ENCODE measurements around the gene MAP1LC3B.

Gene MAP1LC3B

GRCh38 chr16:87412371-87412995, 20.3 kb downstream of the MAP1LC3B start:
- H3K27ac ChIP-seq (ENCODE audit: poor library complexity, severe bottlenecking), result no peak overlapping the region
- no peaks in the 10 kb centered on the region for H3K27me3 ChIP-seq (ENCODE audit: insufficient read depth, poor library complexity, severe bottlenecking)
- no peak for DNase-seq (ENCODE audit: low spot score)
- H3K4me3 ChIP-seq (ENCODE audit: severe bottlenecking), result no peak overlapping the region
- peaks cover 10% of the 10 kb centered on the region for H3K4me1 ChIP-seq (ENCODE audit: insufficient read depth, poor library complexity, severe bottlenecking)
- no peak for ATAC-seq (ENCODE audit: low read depth)
- no peak for TF ChIP-seq CTCF (IDR thresholded peaks at IDR 0.05; ENCODE audit: poor library complexity, severe bottlenecking)
- H3K36me3 ChIP-seq (ENCODE audit: low read depth), result peaks cover 58% of the 10 kb centered on the region
- no peaks in the 10 kb centered on the region for H3K9me3 ChIP-seq (ENCODE audit: severe bottlenecking)

- H3K4me3 ChIP-seq (ENCODE audit: severe bottlenecking), result no peak overlapping the region
- H3K27me3 ChIP-seq (ENCODE audit: insufficient read depth, poor library complexity, severe bottlenecking), result no peaks in the 10 kb centered on the region
- no peak for TF ChIP-seq CTCF (IDR thresholded peaks at IDR 0.05; ENCODE audit: poor library complexity, severe bottlenecking)
- no peaks in the 10 kb centered on the region for H3K9me3 ChIP-seq (ENCODE audit: severe bottlenecking)
- H3K36me3 ChIP-seq (ENCODE audit: low read depth), result peaks cover 58% of the 10 kb centered on the region
- no peak for ATAC-seq (ENCODE audit: low read depth)
- H3K27ac ChIP-seq (ENCODE audit: poor library complexity, severe bottlenecking), result no peak overlapping the region
- peaks cover 5% of the 10 kb centered on the region for H3K4me1 ChIP-seq (ENCODE audit: insufficient read depth, poor library complexity, severe bottlenecking)
- DNase-seq (ENCODE audit: low spot score), result no peak
Measured at GRCh38 chr16:87412996-87413421, 20.9 kb downstream of the MAP1LC3B start.

- DNase-seq (ENCODE audit: low spot score), result no peak
- Histone ChIP-seq H3K4me1 (ENCODE audit: insufficient read depth, poor library complexity, severe bottlenecking) (no peaks in the 10 kb centered on the region), H3K27ac (ENCODE audit: poor library complexity, severe bottlenecking) (no peak overlapping the region), H3K27me3 (ENCODE audit: insufficient read depth, poor library complexity, severe bottlenecking) (no peaks in the 10 kb centered on the region), H3K9me3 (ENCODE audit: severe bottlenecking) (no peaks in the 10 kb centered on the region), H3K4me3 (ENCODE audit: severe bottlenecking) (no peak overlapping the region), H3K36me3 (ENCODE audit: low read depth) (peaks cover 54% of the 10 kb centered on the region)
- no peak for TF ChIP-seq CTCF (IDR thresholded peaks at IDR 0.05; ENCODE audit: poor library complexity, severe bottlenecking)
- ATAC-seq (ENCODE audit: low read depth), result peak; percentile 52; the same call in 1 of the 3 replicates
Measured at GRCh38 chr16:87414251-87414680, 22.1 kb downstream of the MAP1LC3B start.

GRCh38 chr16:87415441-87415840, 23.3 kb downstream of the MAP1LC3B start:
- no peaks in the 10 kb centered on the region for H3K4me1 ChIP-seq (ENCODE audit: insufficient read depth, poor library complexity, severe bottlenecking)
- TF ChIP-seq CTCF (IDR thresholded peaks at IDR 0.05; ENCODE audit: poor library complexity, severe bottlenecking), result no peak
- DNase-seq (ENCODE audit: low spot score), result no peak
- no peak overlapping the region for H3K27ac ChIP-seq (ENCODE audit: poor library complexity, severe bottlenecking)
- H3K36me3 ChIP-seq (ENCODE audit: low read depth), result peaks cover 55% of the 10 kb centered on the region
- no peaks in the 10 kb centered on the region for H3K27me3 ChIP-seq (ENCODE audit: insufficient read depth, poor library complexity, severe bottlenecking)
- H3K9me3 ChIP-seq (ENCODE audit: severe bottlenecking), result no peaks in the 10 kb centered on the region
- ATAC-seq (ENCODE audit: low read depth), result no peak
- no peak overlapping the region for H3K4me3 ChIP-seq (ENCODE audit: severe bottlenecking)

- Histone ChIP-seq H3K9me3 (ENCODE audit: severe bottlenecking) (no peaks in the 10 kb centered on the region), H3K4me3 (ENCODE audit: severe bottlenecking) (no peak overlapping the region), H3K27me3 (ENCODE audit: insufficient read depth, poor library complexity, severe bottlenecking) (no peaks in the 10 kb centered on the region), H3K4me1 (ENCODE audit: insufficient read depth, poor library complexity, severe bottlenecking) (no peaks in the 10 kb centered on the region), H3K36me3 (ENCODE audit: low read depth) (peaks cover 56% of the 10 kb centered on the region), H3K27ac (ENCODE audit: poor library complexity, severe bottlenecking) (no peak overlapping the region)
- ATAC-seq (ENCODE audit: low read depth) (no peak), DNase-seq (ENCODE audit: low spot score) (no peak)
- peak; percentile 74 for TF ChIP-seq CTCF (IDR thresholded peaks at IDR 0.05; ENCODE audit: poor library complexity, severe bottlenecking)
Measured at GRCh38 chr16:87416826-87417527, 24.8 kb downstream of the MAP1LC3B start.
